ENCODE data around the gene MYBBP1A. TPM values are rescaled to one million over a fixed set of nuclear protein-coding genes. Genes with fewer than 3 reads are reported as not detected.

MYBBP1A gene
- total and polyA plus RNA-seq, 2 of the 8 experiments (the other 6 are each of a cell fraction or from before 2014, with no cell fraction given): 46.8 to 151 TPM

DNA sequence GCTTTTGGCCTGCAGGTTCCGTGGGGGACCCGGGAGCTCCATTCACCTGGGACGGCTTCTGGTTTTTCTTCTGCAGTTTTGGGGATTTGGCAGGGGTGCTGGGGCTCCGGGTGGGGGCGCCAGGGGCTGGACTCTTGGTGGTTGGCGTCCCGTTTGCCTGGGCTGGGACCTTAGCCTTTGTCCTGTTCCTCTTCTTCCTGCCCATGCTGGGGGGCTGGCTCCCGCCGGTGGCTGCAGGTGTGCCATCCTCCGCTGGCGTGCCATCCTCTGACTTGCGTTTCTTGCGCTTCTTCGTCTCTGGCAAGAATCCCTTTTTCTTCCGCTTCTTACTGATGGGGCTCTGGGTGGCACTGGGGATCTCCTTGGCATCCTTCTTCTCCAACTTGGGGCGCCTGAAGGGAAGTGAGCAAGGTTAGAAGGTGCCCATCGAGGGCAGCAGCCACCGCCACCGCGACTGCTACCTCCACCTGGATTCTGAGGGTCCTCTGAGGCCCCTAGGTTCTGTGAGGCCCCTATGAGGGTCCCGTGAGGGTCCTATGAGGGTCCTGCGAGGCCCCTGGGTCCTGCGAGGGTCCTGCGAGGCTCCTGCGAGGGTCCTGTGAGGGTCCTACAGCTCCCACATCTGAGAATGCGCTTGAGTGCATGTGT lies 15.5 kb downstream of the MYBBP1A start:
- WGBS, 2 experiments (ENCODE audit: extremely low coverage in 1 of 2, insufficient coverage in 1 of 2, insufficient read length in 1 of 2, insufficient replicate concordance in 2 of 2, low coverage in 1 of 2, low lambda C conversion rate in 2 of 2, missing lambda C conversion rate in 1 of 2): 97% methylated on average over 21 of the region's 26 CpGs; no CpG with 5 or more reads in 1 of the 2 experiments
- no peaks in the 10 kb centered on the region for H3K79me1 ChIP-seq (ENCODE audit: low read depth, low read length)
- FAIRE-seq: no peak
- H3K36me3 ChIP-seq (ENCODE audit: control insufficient read depth in 2 of 4, insufficient read depth in 4 of 4, low read length in 3 of 4): peaks cover 23 to 61% (median 36%) of the 10 kb centered on the region in 4 experiments; a peak in 7 of 8 replicates
- H3K27me3 ChIP-seq (replicated peaks in 1 of 4; ENCODE audit: control insufficient read depth in 3 of 4, extremely low read depth in 1 of 4, insufficient read depth in 3 of 4, low read length in 3 of 4): peaks cover 0 to 5% (median 0%) of the 10 kb centered on the region in 4 experiments; a peak in 3 of 7 replicates
- no peak overlapping the region for H3K56ac ChIP-seq (replicated peaks; ENCODE audit: insufficient read length, low read depth, low read length)
- TF ChIP-seq CHD2 (IDR thresholded peaks at IDR 0.05; ENCODE audit: low read length) (no peak), TBP (IDR thresholded peaks at IDR 0.05; ENCODE audit: low read depth, low read length) (no peak), CHD1 (IDR thresholded peaks at IDR 0.05; ENCODE audit: low read depth, low read length) (no peak), SRF (IDR thresholded peaks at IDR 0.05; ENCODE audit: low read depth, low read length) (no peak), PHF8 (conservative IDR thresholded peaks at IDR 0.05; ENCODE audit: low read depth, low read length) (no peak), SP2 (IDR thresholded peaks at IDR 0.05; ENCODE audit: low read length) (no peak)
- no peak overlapping the region for H3K4me2 ChIP-seq (ENCODE audit: insufficient read depth in 1 of 2, low read depth in 2 of 2, low read length in 2 of 2)
- no peak for DNase-seq (ENCODE audit: low read depth in 1 of 2, low spot score in 2 of 2)
- H2BK5ac ChIP-seq (ENCODE audit: low read depth, low read length): no peak overlapping the region
- H4K91ac ChIP-seq (replicated peaks; ENCODE audit: insufficient read length, low read length): no peak overlapping the region
- H4K8ac ChIP-seq (ENCODE audit: extremely low read depth, insufficient read depth, low read length): no peak overlapping the region
- H2BK120ac ChIP-seq (replicated peaks; ENCODE audit: low read depth, low read length): no peak overlapping the region
- no peak overlapping the region; the same call in 1 of the 2 replicates for H2BK12ac ChIP-seq (ENCODE audit: low read depth, low read length)
- no peak overlapping the region for H2BK20ac ChIP-seq (ENCODE audit: low read length)
- CTCF ChIA-PET (ENCODE audit: partially characterized antibody): interaction anchor here (1.0 to 3.6 kb wide), 8 partner anchors 9 to 121 kb away, joined by 3 to 15 read pairs (median 5); no protein-coding TSS in a partner anchor
- H2AFZ ChIP-seq (ENCODE audit: low read length): no peak overlapping the region
- peaks cover 11 to 37% of the 10 kb centered on the region in 2 experiments for H4K20me1 ChIP-seq (replicated peaks in 1 of 2; ENCODE audit: control insufficient read depth in 1 of 2, insufficient read depth in 2 of 2, low read length in 2 of 2)
- H4K5ac ChIP-seq (ENCODE audit: insufficient read length, low read depth, low read length): no peak overlapping the region
- peaks cover 0 to 20% (median 15%) of the 10 kb centered on the region in 4 experiments; a peak in 6 of 7 replicates for H3K4me1 ChIP-seq (replicated peaks in 1 of 4; ENCODE audit: control insufficient read depth in 3 of 4, insufficient read depth in 4 of 4, low read length in 3 of 4)
- H3K9me3 ChIP-seq (ENCODE audit: insufficient read depth in 2 of 2, low read depth in 1 of 2, low read length in 1 of 2): no peaks in the 10 kb centered on the region
- no peak overlapping the region for H3K4ac ChIP-seq (replicated peaks; ENCODE audit: insufficient read length, low read depth, low read length)
- H3K14ac ChIP-seq (ENCODE audit: insufficient read length): no peak overlapping the region
- no peak overlapping the region for H3K9ac ChIP-seq (replicated peaks in 1 of 4; ENCODE audit: extremely low read depth in 1 of 4, low read depth in 3 of 4, low read length in 3 of 4)
- no peak overlapping the region for H2BK15ac ChIP-seq (ENCODE audit: low read length)
- no peak overlapping the region for H3K4me3 ChIP-seq (ENCODE audit: extremely low read depth in 1 of 4, insufficient read depth in 2 of 4, low read depth in 3 of 4, low read length in 4 of 4)
- no peak overlapping the region for H3K23ac ChIP-seq (ENCODE audit: insufficient read length)
- no peaks in the 10 kb centered on the region for H3K79me2 ChIP-seq (ENCODE audit: control insufficient read depth in 1 of 2, insufficient read depth in 2 of 2, low read length in 2 of 2)
- no peak overlapping the region for H3K18ac ChIP-seq (ENCODE audit: extremely low read depth, low read length)
- peaks cover 4% of the 10 kb centered on the region; the same call in 1 of the 2 replicates for H3K23me2 ChIP-seq (ENCODE audit: low read depth, low read length)
- H2AK5ac ChIP-seq (ENCODE audit: low read depth, low read length): no peak overlapping the region
- H3K27ac ChIP-seq (ENCODE audit: low read depth, low read length): no peak overlapping the region
- POLR2A ChIA-PET (ENCODE audit: partially characterized antibody): interaction anchor here (0.6 to 37.1 kb wide), 5 partner anchors 7 to 724 kb away, joined by 3 to 546 read pairs (median 3); partner anchors contain the start of genes GGT6, MYBBP1A and SPNS3
